ENCODE results near the gene HK3.

DNA sequence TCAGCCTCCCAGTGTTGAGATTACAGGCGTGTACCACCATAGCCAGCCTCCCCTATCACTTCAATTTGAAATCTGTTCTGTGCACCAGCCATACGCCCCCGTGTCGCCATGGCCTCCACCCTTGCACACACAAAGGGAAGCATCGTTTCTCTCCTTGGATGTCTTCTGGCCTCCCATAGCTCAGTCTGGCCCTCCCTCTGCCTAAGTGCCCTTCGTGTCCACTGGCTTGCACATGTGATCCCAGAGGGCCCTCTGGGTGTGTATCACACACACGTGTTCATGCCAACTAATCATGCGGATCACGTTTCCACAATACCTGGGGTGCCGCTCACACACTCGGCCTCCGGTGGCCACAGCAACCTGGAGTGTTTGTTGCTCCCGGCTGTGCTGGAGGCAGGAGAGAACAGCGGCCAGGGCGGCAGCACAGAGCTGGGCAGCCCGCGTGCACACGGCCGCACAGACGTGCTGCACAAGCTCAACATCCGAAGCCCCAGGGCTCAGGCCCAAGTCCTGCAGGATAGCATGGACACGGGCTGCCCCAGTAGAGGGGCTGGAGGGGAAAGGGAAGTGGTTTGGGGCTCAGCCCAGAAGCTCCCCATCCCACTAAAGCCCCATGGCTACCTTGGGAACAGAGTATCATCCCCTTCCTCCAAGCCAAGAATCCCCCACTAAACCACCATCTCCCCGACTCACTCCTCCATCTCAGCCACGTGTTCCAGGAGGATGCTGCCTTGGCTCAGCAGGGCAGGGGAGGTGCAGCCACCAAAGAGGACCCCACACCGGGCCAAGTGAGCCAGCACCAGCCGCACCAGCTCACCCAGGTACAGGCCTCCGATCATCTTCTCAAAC, 10.9 kb downstream of the HK3 start:
- TF ChIP-seq, protein P1, sequence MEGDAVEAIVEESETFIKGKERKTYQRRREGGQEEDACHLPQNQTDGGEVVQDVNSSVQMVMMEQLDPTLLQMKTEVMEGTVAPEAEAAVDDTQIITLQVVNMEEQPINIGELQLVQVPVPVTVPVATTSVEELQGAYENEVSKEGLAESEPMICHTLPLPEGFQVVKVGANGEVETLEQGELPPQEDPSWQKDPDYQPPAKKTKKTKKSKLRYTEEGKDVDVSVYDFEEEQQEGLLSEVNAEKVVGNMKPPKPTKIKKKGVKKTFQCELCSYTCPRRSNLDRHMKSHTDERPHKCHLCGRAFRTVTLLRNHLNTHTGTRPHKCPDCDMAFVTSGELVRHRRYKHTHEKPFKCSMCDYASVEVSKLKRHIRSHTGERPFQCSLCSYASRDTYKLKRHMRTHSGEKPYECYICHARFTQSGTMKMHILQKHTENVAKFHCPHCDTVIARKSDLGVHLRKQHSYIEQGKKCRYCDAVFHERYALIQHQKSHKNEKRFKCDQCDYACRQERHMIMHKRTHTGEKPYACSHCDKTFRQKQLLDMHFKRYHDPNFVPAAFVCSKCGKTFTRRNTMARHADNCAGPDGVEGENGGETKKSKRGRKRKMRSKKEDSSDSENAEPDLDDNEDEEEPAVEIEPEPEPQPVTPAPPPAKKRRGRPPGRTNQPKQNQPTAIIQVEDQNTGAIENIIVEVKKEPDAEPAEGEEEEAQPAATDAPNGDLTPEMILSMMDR (conservative IDR thresholded peaks at IDR 0.05; ENCODE audit: low read length): no peak
- no peak for TF ChIP-seq EZH2phosphoT487 (IDR thresholded peaks at IDR 0.05; ENCODE audit: borderline replicate concordance)
